HG03469 (cell line): Measurements from ENCODE around the gene ST3GAL3.

Source experiments
- ATAC-seq: cut with Tn5 transposase; IDR thresholded peaks from one replicate; pipeline ENCODE4 v1.9.1; 2021; ENCODE audit warnings: mild to moderate bottlenecking, moderate library complexity, moderate number of reproducible peaks; ENCODE audit not compliant: unreplicated experiment

The ST3GAL3 gene

GRCh38 chr1:43707190-43708001, at the start of gene ST3GAL3:
Gene ST3GAL3, plus strand, starts transcription at chr1:43707536. Its CDS starts 28,727 bp downstream, at chr1:43736263.
- ATAC-seq, result peak; percentile 85

GRCh38 chr1:43659212-43660166, 47.8 kb upstream of the ST3GAL3 start:
- ATAC-seq, result no peak

GRCh38 chr1:43660355-43660754, 47.0 kb upstream of the ST3GAL3 start:
- no peak for ATAC-seq

- ATAC-seq, result no peak
These were observed 43.0 kb upstream of the ST3GAL3 start for GRCh38 chr1:43664369-43664768.

GRCh38 chr1:43666608-43667007, 40.7 kb upstream of the ST3GAL3 start:
- no peak for ATAC-seq

- no peak for ATAC-seq
These were observed 38.4 kb upstream of the ST3GAL3 start for GRCh38 chr1:43668956-43669355.

- ATAC-seq, result no peak
These were observed 37.5 kb upstream of the ST3GAL3 start for GRCh38 chr1:43669878-43670277.

- ATAC-seq, result no peak
These were observed 36.1 kb upstream of the ST3GAL3 start for GRCh38 chr1:43671193-43671592.

GRCh38 chr1:43671626-43672330, 35.6 kb upstream of the ST3GAL3 start:
- no peak for ATAC-seq

GRCh38 chr1:43673261-43673660, 34.1 kb upstream of the ST3GAL3 start:
- ATAC-seq, result no peak

GRCh38 chr1:43678940-43679339, 28.4 kb upstream of the ST3GAL3 start:
- no peak for ATAC-seq

- ATAC-seq, result no peak
These were observed 23.8 kb upstream of the ST3GAL3 start for GRCh38 chr1:43683560-43683959.

- ATAC-seq, result no peak
These were observed 20.5 kb upstream of the ST3GAL3 start for GRCh38 chr1:43686801-43687200.

GRCh38 chr1:43687301-43688108, 19.8 kb upstream of the ST3GAL3 start:
- no peak for ATAC-seq

GRCh38 chr1:43688109-43688387, 19.3 kb upstream of the ST3GAL3 start:
- no peak for ATAC-seq

GRCh38 chr1:43688594-43689000, 18.7 kb upstream of the ST3GAL3 start:
- ATAC-seq, result no peak

GRCh38 chr1:43689289-43689688, 18.0 kb upstream of the ST3GAL3 start:
- ATAC-seq, result no peak

- no peak for ATAC-seq
These were observed 15.2 kb upstream of the ST3GAL3 start for GRCh38 chr1:43691871-43692815.

GRCh38 chr1:43693371-43693770, 14.0 kb upstream of the ST3GAL3 start:
- ATAC-seq, result no peak
